GM04504 (cell line): Measurements from ENCODE around the gene UBE2F.
"Not testable (repeated sequence)": the region's sequence is repeated elsewhere in the genome, so short reads cannot be mapped to it uniquely, and the experiment has no call there.

Experiments used
- DNase-seq: peaks from one replicate; pipeline ENCODE4 v3.0.0-alpha.2; 2012; ENCODE audit warnings: low read depth

UBE2F gene

DNA sequence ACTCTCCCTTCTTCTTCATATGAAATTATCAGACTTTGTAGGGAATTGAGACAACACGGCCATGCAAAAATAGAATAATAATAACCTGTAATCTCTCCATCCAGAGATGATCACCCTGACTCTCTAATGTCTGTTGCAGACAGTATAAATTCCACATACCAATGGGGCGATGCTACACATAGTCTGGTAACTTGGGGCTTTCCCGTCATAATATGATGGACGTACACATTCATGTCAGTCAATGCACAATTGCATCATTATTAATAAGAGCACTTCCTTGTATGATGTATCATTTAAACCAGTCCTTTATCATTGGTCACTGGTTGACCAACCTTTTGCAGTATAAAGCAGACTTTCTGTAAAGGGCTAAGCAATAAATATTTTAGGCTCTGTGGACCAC, 54.5 kb downstream of the UBE2F start:
- no peak for DNase-seq

DNA sequence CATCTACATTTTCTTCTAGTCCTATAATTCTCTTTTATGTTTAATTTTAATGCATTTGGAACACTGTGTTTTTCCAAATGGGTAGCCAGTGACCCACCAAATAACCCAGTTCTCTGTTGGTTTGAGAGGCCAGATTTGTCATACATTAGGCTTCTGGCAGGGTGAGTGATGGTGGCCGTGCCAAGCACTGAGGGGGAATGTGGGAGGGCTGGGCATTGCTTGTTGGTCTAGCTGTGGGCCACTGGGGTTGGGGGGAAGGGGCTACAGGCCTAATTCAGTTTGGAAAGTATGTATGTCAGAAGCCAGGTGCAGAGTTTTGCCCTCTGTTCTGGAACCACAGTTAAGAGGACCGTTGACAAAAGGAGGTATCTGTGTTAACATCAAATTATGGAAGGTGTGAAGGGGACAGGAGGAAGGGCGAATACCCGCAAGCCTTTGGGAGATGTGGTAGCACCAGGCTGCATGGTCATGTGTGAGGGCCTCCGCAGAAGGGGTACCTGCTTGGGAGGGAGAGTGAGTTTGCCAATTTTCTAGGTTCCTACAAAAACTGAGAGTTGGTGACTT, 55.9 kb downstream of the UBE2F start:
- no peak for DNase-seq

- DNase-seq: no peak
Measured at GRCh38 chr2:238023608-238024007, 56.8 kb downstream of the UBE2F start.

GRCh38 chr2:238024986-238025385, 58.2 kb downstream of the UBE2F start:
- DNase-seq: peak; percentile 8

GRCh38 chr2:238025741-238026360, 59.0 kb downstream of the UBE2F start:
- no peak for DNase-seq

DNA sequence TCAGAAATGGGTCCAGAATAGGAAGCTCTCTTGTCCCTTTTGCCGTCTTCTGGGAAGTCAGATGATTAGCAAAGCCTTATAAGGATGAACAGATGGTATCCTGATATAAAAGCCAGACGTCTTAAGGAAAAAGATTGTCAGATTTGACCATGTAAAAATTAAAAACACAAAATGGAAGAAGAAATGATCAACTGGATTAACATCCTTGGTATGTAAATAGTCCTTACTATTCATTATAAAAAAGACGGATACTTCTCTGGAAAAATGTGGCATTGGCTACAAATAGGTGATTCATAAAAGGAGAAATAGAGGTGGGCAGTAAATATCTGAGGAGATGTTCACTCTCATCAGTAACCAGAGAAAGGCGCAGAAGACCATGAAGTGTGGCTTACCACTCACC, 60.2 kb downstream of the UBE2F start:
- peak; percentile 1 for DNase-seq

DNA sequence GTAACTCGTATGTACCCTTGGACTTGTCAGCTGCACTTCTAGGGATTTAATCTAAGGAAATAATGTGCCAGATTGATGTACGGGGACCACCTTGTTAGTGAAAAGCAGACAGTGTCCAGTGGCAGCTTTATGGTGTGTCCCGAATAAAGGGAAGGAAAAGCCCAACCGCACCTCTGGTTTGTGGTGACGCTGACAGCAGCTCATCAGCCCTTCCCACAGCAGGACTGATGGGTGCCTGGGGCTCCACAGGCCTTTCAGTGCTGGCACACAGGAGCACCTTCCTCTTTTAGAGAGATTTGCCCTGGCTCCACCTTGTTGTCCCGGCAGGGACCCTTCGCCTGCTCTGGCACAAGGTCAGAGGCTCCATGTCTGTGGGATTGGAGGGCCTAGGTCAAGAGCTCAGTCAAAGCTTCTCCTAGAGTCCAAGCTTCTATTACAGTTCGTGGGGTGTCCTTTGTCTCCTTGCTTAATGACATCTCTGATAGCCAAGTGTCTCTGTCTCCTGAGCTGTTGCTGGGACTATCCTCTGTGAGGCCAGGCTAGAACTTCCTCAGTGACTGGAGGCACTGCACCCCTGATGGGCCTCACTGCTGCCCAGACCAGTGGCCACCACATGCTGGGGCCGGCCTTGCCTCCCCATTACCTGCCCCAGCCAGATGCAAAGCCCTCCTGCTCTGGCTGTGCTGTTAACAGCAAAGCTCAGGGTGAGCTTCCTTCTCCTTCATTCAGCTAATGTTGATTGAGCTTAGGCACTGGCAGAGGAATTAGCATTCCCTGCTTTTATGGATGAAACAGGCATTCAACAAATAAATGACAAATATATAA, 61.0 kb downstream of the UBE2F start:
- DNase-seq: no peak

- DNase-seq: no peak
Measured at GRCh38 chr2:238029853-238030252, 63.0 kb downstream of the UBE2F start.

- no peak for DNase-seq
Measured at GRCh38 chr2:238030422-238031155, 63.8 kb downstream of the UBE2F start.

DNA sequence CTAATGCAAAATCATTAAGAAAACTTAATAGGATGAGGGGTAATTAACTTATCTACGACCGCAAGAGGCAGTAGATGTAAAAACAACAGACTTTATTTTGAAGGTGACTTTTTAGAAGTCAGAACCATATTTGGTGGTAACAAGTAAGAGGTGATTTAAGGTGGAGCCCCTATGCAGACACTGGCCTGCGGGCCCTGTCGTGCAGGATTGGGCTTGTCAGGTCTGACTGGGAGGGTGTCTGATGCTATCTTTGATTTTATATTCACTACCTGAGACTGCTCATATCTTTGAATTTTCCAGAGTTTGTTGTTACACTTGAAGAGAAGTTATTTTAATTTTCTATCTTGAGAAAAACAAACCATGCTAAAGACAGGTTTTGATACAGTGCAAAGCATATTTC, 64.9 kb downstream of the UBE2F start:
- no peak for DNase-seq

DNA sequence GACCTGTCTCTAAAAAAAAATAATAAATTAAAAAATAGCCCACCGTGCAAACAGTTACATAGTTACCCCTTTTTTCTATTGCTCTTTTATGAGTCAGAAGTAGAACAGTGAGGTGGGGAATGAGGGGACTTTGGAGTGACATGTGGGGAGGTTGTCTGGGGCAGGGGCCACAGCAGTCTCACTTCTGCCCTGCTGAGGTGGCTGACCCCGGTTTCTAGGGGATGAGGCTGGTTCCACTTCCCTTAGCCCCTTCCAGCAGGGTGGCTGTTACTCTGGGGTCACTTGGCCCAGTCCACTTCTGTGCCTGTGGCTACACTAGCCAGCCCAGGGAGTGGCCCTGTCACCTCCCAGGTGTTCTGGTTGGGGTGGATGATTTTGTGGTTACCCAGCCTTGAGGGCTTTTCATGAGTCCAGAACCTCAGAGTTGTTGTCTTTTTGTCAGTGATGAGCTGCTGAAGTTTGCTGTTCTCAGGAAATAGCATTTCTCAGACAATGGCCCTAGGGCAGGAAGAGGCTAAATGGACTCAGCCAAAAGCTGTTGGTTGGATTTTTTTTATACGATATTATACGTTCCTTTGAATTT, 66.0 kb downstream of the UBE2F start:
- DNase-seq: no peak

GRCh38 chr2:238033991-238034390, 67.2 kb downstream of the UBE2F start:
- not testable (repeated sequence) for DNase-seq

DNA sequence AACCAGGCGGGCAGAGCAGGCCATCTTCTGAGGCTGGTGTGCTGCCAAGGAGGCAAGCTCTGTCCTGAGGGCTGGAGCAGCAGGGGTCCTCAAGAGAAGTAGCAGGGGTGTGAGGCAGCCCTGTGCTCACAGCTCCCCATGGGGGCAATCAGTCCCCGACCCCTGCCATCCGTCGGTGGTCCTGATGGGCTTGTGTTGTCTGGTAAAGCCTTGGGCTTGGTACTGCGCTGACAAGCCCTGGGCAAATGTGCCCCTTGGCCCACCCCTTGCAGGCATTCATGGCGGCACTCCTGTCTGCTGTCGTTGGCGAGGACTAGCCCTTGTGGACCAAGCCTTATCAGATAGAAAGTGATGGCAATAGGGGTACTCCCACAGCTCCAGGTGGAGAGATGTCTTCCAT, 71.4 kb downstream of the UBE2F start:
- DNase-seq: no peak

DNA sequence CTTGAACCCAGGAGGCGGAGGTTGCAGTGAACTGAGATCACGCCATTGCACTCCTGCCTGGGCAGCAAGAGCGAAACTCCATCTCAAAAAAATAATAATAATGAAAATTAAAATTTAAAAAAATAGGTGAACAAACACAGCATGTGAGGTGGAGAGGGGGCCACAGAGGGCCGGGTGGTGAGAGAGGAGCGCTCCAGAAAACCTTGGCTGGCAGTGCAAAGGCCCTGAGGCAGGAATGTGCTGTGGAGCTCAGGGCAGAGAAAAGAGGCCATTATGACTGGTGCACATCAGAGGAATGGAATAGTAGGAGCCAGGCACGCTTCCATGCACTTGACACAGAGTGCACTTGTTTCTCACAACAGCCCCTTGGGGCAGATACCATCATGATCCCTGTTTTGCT, 72.3 kb downstream of the UBE2F start:
- no peak for DNase-seq

DNA sequence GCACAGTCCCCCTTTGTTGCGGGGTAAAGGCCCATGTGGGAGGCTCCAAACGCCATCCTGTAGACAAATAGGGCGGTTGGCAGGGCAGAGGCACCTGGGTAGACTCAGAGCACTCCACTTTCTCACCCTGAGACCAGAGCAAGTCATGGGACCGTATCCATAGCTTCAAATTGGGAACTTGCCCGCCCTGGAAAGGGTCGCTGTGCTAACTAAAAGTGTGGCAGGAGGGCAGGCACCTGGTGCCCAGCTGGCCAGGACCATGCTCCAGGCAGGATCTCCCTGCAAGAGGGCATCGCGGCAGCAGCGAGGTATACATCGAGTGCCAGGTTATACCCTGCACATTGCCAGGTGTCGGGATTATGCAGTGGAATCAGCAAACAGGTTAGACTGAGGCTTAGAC, 73.2 kb downstream of the UBE2F start:
- no peak for DNase-seq

DNA sequence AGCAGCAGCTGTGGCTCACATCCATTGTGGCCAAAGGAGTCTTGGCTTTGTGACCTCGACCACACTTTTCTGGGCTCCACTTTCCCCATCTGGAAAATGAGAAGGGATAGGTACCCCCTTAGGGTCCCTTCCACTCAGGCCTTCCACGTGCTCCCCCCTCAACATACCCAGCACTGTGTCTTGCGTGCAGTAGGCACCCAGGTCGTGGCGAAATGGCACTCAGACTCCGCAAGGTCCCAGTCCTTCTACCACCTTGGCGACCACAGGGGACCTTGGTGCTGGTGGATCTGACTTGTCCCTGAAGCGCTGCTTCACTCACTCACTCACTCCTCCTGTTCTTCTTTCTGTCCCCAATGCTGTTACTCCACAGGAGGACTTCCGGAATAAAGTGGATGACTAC, 74.1 kb downstream of the UBE2F start:
- DNase-seq: no peak

- DNase-seq: no peak
Measured at GRCh38 chr2:238042090-238042489, 75.3 kb downstream of the UBE2F start.

- no peak for DNase-seq
Measured at GRCh38 chr2:238042849-238043584, 76.2 kb downstream of the UBE2F start.

DNA sequence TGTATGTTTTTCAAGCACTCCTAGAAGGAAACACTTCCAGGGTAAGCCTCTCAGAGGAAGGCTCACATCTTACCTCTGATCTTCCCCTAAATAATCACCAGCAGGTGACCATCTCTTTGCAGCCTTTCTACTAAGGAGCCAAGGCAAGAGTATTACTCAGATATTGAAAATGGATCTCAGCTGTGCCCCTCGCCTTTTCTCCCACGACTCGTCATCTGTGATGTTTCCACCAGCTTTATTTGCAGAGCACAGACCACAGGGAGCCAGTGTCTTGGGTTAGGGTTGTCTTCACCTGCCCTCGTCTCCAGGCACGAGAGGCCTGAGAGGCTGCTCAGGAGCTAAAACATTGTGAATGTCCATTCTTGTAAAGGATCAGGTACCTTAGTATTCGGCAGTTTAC, 77.0 kb downstream of the UBE2F start:
- DNase-seq: no peak

GRCh38 chr2:238045575-238045974, 78.8 kb downstream of the UBE2F start:
- no peak for DNase-seq

- no peak for DNase-seq
Measured at GRCh38 chr2:238046725-238047270, 80.0 kb downstream of the UBE2F start.
